ENCODE results near the gene SAXO2.
"Not testable (repeated sequence)": the region's sequence is repeated elsewhere in the genome, so short reads cannot be mapped to it uniquely, and the experiment has no call there.

Gene SAXO2

DNA sequence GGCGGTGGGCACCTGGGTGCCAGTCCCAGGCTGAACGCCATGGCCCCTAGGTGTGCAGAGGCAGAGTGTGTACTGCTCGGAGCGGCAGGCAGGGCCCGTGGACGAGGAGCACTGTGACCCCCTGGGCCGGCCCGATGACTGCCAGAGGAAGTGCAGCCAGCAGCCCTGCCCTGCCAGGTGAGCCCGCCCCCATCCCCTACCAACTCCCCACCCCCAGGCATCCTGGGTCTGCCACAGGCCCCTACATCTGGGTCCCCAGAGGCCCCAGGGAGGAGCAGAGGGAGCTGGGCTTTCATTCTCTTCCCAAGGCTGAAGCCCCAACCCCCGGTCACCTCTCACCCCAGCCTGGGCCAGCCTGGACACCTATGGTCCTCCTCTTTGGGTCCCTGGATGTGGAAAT is 63.0 kb downstream of the SAXO2 start:
- H3K9me3 ChIP-seq (ENCODE audit: severe bottlenecking); H3K4me3 ChIP-seq (ENCODE audit: low read depth, low read length); H3K36me3 ChIP-seq; H3K27ac ChIP-seq; H3K27me3 ChIP-seq (ENCODE audit: insufficient read depth, low read depth, severe bottlenecking); DNase-seq: not testable (repeated sequence)

- not testable (repeated sequence) for DNase-seq; H3K36me3 ChIP-seq; H3K4me3 ChIP-seq (ENCODE audit: low read depth, low read length); H3K27me3 ChIP-seq (ENCODE audit: insufficient read depth, low read depth, severe bottlenecking); H3K9me3 ChIP-seq (ENCODE audit: severe bottlenecking); H3K27ac ChIP-seq
These were observed 64.3 kb downstream of the SAXO2 start for GRCh38 chr15:82326896-82327295.

DNA sequence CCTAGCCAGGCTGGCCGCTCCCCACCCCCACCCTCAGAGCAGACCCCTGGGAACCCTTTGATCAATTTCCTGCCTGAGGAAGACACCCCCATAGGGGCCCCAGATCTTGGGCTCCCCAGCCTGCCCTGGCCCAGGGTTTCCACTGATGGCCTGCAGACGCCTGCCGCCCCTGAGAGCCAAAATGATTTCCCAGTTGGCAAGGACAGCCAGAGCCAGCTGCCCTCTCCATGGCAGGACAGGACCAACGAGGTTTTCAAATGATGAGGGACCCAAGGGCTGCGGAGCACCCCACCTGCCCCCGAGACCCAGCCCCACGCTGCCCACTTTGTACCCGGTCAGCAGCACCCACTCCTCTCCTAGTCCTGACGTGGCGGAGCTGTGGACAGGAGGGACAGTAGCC is 64.8 kb downstream of the SAXO2 start:
- not testable (repeated sequence) for H3K27me3 ChIP-seq (ENCODE audit: insufficient read depth, low read depth, severe bottlenecking); DNase-seq; H3K9me3 ChIP-seq (ENCODE audit: severe bottlenecking); H3K36me3 ChIP-seq; H3K4me3 ChIP-seq (ENCODE audit: low read depth, low read length); H3K27ac ChIP-seq

- H3K27ac ChIP-seq; DNase-seq; H3K36me3 ChIP-seq; H3K9me3 ChIP-seq (ENCODE audit: severe bottlenecking); H3K27me3 ChIP-seq (ENCODE audit: insufficient read depth, low read depth, severe bottlenecking); H3K4me3 ChIP-seq (ENCODE audit: low read depth, low read length): not testable (repeated sequence)
These were observed 66.4 kb downstream of the SAXO2 start for GRCh38 chr15:82329039-82329438.

DNA sequence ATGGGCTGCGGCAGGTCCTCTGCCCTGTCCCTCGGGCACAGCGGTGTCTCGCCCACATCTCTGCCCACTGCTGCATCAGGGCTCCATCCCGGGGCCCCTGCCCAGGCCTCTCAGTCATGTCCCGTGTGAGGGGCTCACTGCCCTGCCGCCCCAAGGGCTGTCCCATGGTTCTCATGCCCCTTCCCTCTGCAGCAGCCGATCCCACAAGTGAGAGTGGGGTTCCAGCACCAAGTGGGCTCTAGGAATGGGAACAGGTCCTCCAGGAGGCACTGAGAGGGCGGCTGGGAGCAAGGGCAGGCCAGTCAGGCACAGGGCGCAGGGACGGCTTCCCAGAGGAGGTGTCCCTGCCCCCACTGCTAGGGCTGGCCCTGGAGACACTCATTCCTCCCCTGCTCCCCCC is 68.3 kb downstream of the SAXO2 start:
- H3K9me3 ChIP-seq (ENCODE audit: severe bottlenecking); H3K36me3 ChIP-seq; H3K27me3 ChIP-seq (ENCODE audit: insufficient read depth, low read depth, severe bottlenecking); H3K4me3 ChIP-seq (ENCODE audit: low read depth, low read length); H3K27ac ChIP-seq; DNase-seq: not testable (repeated sequence)

GRCh38 chr15:82331576-82332304 is 69.1 kb downstream of the SAXO2 start:
- not testable (repeated sequence) for H3K9me3 ChIP-seq (ENCODE audit: severe bottlenecking); DNase-seq; H3K4me3 ChIP-seq (ENCODE audit: low read depth, low read length); H3K27me3 ChIP-seq (ENCODE audit: insufficient read depth, low read depth, severe bottlenecking); H3K36me3 ChIP-seq; H3K27ac ChIP-seq

- H3K4me3 ChIP-seq (ENCODE audit: low read depth, low read length); DNase-seq; H3K27ac ChIP-seq; H3K9me3 ChIP-seq (ENCODE audit: severe bottlenecking); H3K36me3 ChIP-seq; H3K27me3 ChIP-seq (ENCODE audit: insufficient read depth, low read depth, severe bottlenecking): not testable (repeated sequence)
These were observed 70.3 kb downstream of the SAXO2 start for GRCh38 chr15:82332711-82333602.

- DNase-seq; H3K27me3 ChIP-seq (ENCODE audit: insufficient read depth, low read depth, severe bottlenecking); H3K27ac ChIP-seq; H3K4me3 ChIP-seq (ENCODE audit: low read depth, low read length); H3K36me3 ChIP-seq; H3K9me3 ChIP-seq (ENCODE audit: severe bottlenecking): not testable (repeated sequence)
These were observed 71.3 kb downstream of the SAXO2 start for GRCh38 chr15:82333603-82334553.

Measured in WERI-Rb-1 (cell line).